ENCODE measurements around the gene TSSK2.

The TSSK2 gene

DNA sequence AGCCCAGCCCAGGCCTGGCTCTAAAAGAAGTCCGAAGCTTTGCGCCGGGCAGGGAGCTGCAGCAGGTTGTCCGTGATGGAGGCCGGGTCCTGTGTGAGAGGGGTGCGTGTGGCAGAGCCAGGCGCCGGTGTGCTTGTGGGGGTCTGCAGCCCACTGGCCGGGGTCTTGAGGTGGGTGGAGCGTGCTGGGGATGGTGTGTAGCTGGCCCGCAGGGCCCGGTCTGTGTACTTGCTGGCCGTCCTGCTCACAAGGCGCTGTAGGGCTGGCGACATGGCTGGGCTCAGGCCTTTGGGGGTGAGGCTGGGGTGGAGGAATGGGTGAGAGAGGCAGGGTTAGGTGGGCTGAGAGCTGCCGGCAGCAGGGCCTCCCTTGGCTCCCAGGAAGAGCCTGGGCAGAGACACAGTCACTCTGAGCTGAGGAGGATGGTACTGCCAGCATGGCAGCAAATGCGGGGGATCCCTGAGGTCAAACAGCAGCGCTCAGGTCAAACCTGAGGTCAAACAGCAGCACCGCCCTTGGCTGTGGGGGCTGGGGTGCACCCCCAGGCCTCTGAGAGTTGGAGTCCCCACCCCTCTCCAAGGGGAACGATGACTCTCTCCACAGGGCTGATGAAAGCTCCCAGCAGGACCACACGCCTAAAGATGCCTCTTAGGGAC, 3.2 kb downstream of the TSSK2 start:
- no peak overlapping the region for H3K4me3 ChIP-seq (ENCODE audit: low read depth, low read length)
- TF ChIP-seq, protein P1, sequence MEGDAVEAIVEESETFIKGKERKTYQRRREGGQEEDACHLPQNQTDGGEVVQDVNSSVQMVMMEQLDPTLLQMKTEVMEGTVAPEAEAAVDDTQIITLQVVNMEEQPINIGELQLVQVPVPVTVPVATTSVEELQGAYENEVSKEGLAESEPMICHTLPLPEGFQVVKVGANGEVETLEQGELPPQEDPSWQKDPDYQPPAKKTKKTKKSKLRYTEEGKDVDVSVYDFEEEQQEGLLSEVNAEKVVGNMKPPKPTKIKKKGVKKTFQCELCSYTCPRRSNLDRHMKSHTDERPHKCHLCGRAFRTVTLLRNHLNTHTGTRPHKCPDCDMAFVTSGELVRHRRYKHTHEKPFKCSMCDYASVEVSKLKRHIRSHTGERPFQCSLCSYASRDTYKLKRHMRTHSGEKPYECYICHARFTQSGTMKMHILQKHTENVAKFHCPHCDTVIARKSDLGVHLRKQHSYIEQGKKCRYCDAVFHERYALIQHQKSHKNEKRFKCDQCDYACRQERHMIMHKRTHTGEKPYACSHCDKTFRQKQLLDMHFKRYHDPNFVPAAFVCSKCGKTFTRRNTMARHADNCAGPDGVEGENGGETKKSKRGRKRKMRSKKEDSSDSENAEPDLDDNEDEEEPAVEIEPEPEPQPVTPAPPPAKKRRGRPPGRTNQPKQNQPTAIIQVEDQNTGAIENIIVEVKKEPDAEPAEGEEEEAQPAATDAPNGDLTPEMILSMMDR (IDR thresholded peaks at IDR 0.05; ENCODE audit: control insufficient read depth, extremely low read depth, insufficient read depth), result no peak
- no peak for DNase-seq (ENCODE audit: low read depth)

DNA sequence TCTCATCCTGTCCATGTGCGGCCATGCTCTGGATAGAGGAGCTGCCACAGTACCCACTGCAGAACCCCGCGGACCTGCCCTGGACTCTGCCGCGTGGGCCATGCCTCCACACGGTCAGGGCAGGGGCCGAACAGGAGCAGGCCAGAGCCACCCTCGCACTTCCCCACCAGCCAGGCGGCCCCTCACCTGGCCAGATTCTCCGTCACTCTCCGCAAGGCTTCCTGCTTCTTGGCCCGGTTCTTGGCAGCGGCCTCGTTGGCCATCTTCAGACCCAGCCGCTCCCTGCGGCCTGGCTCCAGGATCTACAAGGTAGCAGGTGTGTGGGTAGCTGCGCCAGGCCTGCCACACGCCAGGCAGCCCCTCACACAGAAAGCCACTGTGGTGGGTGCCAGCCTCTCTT, 3.8 kb downstream of the TSSK2 start:
- no peak for DNase-seq (ENCODE audit: low read depth)
- no peak overlapping the region for H3K4me3 ChIP-seq (ENCODE audit: low read depth, low read length)
- TF ChIP-seq, protein P1 (IDR thresholded peaks at IDR 0.05; ENCODE audit: control insufficient read depth, extremely low read depth, insufficient read depth), result no peak

DNA sequence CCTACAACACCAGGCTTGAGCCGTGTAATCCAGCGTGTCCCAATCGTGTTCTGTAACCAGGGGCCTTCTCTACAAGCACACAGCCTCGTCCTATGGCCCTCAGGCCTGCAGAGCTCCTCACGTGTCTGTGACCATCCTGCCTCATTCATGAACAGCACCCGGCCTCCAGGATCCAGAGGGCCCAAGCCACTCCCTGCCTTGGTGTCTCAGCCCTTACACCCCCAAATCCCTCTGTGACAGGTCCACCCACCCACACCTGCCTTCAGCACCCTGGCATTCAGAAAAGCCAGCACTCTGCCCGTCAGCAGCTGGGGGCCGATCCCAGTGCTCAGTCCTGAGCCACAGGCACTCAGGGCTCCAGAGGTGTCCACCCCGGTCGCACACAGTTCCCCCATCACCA, 5.8 kb downstream of the TSSK2 start:
- no peak overlapping the region for H3K4me3 ChIP-seq (ENCODE audit: low read depth, low read length)
- DNase-seq (ENCODE audit: low read depth), result no peak
- TF ChIP-seq, protein P1 (IDR thresholded peaks at IDR 0.05; ENCODE audit: control insufficient read depth, extremely low read depth, insufficient read depth), result no peak

DNA sequence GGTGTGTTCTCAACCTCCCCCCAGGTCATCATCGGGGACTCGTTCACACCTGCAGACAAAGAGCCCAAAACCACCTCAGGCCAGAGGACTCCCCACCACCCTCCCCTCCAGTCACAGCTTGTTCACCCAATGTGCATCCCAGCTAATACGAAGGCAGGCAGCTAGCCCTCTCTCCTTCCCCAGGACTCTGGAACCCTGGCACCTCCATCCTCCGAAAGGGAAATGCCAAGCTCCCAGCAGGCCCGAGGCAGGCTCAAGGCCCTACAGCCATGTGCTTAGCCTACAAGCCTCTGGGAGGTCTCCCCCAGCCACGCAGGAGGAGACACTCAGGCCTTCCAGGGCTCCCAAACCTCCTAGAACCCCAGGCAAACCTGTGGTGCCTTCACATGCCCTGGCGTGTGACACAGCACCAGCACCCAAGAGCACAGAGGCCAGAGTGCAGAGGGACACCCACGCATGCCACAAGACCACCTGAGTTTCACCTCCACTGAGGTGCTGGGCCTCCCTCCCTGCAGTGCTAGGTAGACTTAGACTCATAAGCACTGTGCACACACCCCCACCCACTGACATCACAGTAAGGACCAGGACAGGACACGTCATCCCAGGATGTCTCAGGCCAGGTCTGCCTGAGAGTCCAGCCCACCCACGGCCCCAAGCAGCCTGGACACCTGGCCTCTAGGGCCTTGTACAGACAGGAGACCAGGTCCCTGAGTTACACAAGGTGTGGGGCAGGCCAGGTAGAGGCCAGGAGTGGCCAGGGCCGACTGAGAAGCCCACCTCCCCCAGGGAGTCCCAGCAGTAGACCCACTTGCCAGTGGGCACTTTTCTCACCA, 6.5 kb downstream of the TSSK2 start:
- DNase-seq (ENCODE audit: low read depth), result no peak
- TF ChIP-seq, protein P1 (IDR thresholded peaks at IDR 0.05; ENCODE audit: control insufficient read depth, extremely low read depth, insufficient read depth), result no peak
- no peak overlapping the region for H3K4me3 ChIP-seq (ENCODE audit: low read depth, low read length)

DNA sequence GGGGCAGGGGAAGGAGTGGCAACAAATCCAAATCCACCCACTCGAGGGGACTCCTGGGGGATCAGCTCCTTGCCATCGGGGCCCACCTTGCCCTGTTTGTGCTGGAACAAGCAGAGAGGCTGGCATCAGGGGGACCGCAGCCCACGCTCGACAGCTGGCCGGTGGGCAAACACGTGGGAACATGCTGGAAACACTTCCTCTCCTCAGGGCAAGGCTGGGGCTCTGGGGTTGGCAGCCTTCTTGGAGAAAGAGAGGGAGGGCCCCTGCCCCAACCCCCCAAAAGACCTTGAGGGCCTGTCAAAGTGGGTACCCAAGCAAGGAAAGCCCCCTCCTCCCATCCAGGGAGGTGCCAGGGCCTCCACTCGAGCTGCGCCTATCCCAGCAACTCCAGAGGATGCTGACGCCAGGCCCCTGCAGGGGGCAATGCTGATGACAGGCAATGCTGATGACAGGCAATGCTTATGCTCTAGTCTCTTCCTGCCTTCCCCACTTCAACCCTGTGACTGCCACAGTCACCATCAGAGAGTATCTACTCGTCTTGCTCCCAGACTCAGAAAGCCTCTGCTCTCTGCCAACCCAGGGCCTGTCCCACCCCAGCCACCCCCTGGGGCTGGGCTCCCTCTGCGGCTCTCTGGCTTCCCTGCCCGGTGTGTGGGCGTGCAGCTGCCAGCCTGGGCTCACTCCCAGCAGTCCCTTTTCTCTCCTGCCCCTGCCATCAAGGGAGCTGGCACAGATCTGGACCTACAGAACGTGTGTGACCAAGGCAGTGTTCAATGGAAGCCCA, 7.3 kb downstream of the TSSK2 start:
- no peak overlapping the region for H3K4me3 ChIP-seq (ENCODE audit: low read depth, low read length)
- TF ChIP-seq, protein P1 (IDR thresholded peaks at IDR 0.05; ENCODE audit: control insufficient read depth, extremely low read depth, insufficient read depth), result no peak
- DNase-seq (ENCODE audit: low read depth), result no peak

DNA sequence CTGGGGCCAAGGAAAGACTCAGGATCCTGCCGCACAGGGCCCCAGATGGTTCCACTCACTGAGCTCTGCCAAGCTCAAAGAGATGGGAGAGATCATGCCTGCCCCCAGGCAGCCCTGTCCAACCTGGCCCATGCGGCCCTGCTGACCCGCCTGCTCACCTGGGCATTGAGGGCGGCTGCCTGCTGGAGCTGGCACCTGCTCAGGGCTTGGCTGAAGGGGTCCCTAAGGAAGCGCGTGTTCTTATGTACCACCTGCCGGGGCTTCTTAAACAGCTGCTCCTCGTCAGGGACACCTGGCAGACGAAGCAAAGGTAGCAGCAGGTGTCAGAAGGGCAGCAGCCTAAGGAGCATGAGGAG, 7.9 kb downstream of the TSSK2 start:
- TF ChIP-seq, protein P1 (IDR thresholded peaks at IDR 0.05; ENCODE audit: control insufficient read depth, extremely low read depth, insufficient read depth), result no peak
- DNase-seq (ENCODE audit: low read depth), result no peak
- no peak overlapping the region for H3K4me3 ChIP-seq (ENCODE audit: low read depth, low read length)
